IPS-18c (cell line): Measurements from ENCODE around the gene SIGLEC8.
"Not testable (repeated sequence)": the region's sequence is repeated elsewhere in the genome, so short reads cannot be mapped to it uniquely, and the experiment has no call there.

ENCODE experiments used
- H3K4me3 ChIP-seq: 2 replicates; pipeline ENCODE4 v1.7.0; 2013; ENCODE audit warnings: low read depth, mild to moderate bottlenecking, low read length, moderate library complexity; ENCODE audit not compliant: insufficient read depth
- H3K9me3 ChIP-seq: one replicate; pipeline ENCODE4 v1.6.1; 2013; ENCODE audit warnings: mild to moderate bottlenecking, low read length, moderate library complexity; ENCODE audit not compliant: control insufficient read depth, insufficient read depth

SIGLEC8 gene

DNA sequence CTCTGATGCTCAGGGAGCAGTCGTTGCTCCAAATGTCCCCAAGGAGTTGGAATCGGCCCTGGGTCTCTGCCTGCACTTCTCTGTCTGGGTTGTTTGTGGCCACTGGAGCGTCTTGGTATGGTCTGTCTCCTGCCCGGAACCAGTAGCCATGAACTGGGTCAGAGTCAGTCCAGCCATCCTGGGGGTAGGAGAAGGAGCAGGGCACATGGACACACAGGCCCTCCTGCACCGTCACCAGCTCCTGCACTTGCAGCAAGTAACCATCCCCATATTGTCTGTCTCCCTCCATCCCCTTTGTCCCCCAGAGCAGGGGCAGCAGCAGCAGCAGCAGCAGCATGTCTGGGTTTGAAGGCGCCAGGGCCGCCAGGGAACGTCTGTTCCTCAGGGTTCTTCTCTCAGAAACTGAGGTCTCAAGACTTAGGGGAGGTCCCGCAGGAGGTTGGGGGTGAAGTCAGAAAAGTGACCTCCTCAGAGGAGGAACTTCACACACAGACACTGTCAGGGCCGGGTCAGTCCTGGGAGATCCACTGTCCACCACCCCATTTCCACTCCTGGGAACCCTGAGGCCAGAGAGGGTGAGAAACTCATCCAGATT lies at the start of gene SIGLEC8:
SIGLEC8 (minus strand) TSS at position 404 of the 595 bp plus-strand sequence; CDS start at position 337, 67 bp downstream.
- no peaks in the 10 kb centered on the region for H3K9me3 ChIP-seq
- no peak within 1 kb of the TSS for H3K4me3 ChIP-seq

DNA sequence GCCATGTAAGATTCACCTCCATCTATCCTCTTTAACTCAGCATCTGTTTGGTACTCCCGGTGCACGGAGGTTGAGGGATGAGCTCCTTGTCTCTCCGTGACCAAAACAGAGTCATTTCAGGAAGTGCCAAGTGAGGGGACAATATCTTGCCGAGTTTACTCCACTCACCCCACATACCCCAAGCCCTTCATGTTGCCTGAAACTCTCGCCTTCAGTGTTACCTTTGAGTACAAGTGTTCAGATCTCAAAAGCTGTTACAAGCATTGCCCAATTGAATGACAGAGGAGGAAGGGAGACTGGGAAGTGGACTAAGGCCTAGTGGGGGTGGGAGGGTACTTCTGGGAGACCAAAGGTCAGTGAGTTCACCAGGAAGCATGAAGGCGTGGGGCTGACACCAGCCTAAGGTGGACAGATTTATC lies 49.4 kb upstream of the SIGLEC8 start:
- H3K4me3 ChIP-seq: no peak overlapping the region
- peaks cover 2% of the 10 kb centered on the region for H3K9me3 ChIP-seq

DNA sequence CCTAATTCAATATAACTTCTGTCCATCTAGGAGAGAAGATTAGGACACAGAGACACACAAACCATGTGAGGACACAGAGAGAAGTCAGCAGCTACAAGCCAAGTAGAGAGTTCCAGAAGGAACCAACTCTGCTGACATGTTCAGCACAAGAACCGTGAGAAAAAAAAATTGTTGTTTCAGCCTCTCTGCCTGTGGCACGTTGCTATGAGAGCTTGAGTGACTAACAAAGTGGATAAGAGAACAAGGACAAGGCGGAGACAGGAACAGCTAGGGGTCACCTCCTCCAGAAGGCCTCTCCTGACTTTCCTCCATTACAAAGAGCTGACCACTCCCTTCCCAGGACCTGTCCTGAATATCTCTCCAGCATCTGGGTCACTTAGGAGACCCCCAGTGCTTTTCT lies 48.9 kb upstream of the SIGLEC8 start:
- Histone ChIP-seq H3K9me3 (peaks cover 2% of the 10 kb centered on the region), H3K4me3 (no peak overlapping the region)

DNA sequence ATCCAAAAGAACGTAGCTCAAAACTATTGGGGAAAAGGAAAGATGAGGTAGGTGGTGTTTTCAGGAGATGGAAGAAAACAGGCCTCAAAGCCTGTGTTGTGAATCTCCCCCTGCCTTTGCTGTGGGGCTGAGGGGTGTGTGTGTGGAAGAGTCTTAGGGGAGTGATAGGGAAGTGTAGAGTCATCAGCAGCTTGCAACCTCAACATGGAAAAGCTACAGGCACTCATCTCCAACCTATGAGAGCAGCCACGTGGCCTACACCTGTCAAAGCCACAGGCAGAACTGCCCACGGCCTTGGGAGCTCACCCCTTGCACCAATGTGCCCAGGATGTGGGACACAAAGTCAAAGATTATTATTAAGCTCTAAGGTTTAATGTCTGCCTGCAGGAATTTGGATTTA lies 47.6 kb upstream of the SIGLEC8 start:
- Histone ChIP-seq H3K9me3 (peaks cover 2% of the 10 kb centered on the region), H3K4me3 (no peak overlapping the region)

DNA sequence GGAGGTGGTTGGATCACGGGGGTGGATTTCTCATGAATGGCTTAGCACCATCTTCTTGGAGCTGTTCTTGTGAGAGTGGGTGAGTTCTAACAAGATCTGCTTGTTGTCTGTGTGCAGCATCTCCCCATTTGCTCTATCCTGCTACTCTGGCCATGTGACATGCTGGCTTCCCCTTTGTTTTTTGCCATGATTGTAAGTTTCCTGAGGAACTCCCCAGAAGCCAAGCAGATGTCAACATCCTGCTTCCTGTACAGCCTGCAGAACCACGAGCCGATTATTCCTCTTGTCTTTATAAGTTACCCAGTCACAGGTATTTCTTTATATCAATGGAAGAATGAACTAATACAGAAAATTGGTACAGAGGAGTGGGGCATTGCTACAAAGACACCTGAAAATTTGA lies 45.6 kb upstream of the SIGLEC8 start:
- Histone ChIP-seq H3K4me3 (no peak overlapping the region), H3K9me3 (peaks cover 2% of the 10 kb centered on the region)

DNA sequence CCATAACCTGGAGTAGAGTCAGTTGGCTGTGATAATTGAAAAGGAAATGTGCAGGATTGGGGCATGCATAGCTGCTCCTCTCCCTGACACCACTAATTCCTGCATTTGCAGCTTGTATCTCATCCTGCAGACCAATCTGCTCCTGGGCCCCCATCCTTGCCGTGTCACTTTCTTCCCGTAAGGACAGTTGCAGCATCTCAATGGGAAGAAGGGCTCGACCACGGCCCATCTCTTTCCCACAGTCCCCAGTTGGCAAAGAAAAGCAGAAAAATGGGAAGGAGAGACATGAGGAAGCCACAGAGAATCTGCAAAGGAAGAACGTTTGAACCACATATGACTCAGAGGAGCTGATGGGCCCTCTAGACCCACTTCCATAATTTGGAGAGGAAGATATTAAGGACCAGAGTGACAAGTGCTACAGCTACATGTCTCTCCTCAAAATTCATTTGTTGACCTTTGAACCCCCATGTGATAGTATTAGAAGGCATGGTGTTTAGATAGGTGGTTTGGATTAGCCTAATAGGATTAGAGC lies 45.1 kb upstream of the SIGLEC8 start:
- H3K9me3 ChIP-seq: no peaks in the 10 kb centered on the region
- no peak overlapping the region for H3K4me3 ChIP-seq

DNA sequence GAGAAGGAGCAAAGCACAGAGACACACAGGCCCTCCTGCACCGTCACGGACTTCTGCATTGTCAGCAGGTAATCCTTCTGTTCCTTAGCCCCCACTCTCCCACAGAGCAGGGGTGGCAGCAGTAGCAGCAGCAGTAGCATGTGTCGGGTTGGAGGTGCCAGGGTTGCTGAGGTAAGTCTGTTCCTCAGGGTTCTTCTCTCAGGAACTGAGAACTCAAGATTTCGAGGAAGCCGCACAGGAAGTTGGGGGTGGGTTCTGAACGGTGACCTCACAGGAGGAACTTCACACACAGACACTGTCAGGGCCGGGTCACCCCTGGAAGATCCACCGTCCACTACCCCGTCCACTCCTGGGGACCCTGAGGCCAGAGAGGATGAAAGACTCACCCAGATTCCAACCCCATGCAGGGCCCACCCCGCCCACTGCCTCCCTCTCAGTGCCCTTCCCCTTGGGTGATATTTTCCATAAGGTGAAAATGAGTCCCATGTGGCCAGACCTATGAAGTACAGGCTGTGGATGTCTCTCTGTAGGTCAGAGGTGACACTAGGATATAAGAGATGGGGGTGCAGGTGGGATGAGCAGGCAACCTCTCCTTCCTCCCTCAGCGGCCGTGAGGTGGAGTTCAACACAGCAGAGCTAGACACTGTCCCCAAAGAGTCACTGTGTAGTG lies 43.5 kb upstream of the SIGLEC8 start, which contains the start of gene SIGLEC12:
SIGLEC12 (minus strand) TSS at position 207 of the 670 bp plus-strand sequence; CDS start at position 140, 67 bp downstream.
- no peaks in the 10 kb centered on the region for H3K9me3 ChIP-seq
- H3K4me3 ChIP-seq: no peak within 1 kb of the TSS

DNA sequence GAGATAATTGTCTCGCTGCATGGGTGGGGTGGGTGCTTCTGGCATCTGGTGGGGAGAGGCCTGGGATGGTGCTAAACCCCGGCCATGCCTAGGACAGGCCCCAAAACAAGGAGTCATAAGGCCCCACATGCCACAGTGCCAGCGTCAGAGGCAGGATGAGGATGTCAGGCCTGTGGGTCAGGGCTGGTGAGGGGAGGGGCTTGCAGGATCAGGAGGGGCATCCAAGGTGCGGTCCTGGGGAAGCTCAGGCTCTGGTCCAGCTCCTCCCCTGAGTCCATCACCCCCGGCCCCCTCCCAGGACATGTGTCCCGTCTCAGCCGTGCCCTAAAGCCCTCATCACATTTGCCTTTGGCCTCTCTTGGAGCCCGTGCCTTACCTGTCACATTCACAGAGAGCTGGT lies 42.7 kb upstream of the SIGLEC8 start:
- H3K4me3 ChIP-seq, H3K9me3 ChIP-seq: not testable (repeated sequence)

DNA sequence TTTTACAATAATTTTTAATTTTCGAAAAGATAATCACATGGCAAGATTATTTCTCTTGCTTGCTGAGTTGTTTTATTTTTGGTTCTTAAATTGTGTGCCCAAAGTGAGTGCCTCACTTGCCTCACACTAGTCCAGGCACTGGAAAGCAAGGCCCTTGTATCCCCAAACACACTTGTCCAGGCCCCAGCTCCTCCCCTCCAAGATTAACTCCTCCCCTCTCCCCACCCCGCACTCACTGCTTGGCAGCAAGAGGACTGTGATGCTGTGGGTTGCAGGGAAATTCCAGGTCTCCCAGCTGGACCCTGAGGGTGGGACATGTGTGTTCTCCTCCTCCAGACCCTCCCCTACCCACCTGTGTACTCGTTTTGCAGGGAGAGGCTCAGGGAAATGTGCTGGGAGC lies 39.4 kb upstream of the SIGLEC8 start:
- Histone ChIP-seq H3K9me3 (no peaks in the 10 kb centered on the region), H3K4me3 (no peak overlapping the region)

DNA sequence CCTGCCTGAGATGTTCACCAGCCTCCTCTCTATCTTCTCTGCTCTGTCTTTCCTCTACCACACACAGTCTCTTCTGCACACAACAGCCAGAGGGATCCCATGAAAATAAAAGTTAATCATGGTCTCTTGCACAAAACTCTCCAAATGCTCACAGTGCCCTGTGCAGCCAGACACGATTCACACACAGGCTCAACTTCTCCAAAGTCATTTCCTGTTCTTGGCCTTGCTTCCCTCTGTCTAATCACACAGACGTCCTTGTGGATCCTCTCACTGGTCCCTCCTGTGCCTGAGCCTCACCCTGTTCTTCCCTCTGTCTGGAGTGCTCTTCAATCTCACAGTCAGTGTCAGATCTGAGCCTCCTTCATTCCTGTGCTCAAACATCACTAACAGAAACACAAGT lies 35.5 kb upstream of the SIGLEC8 start:
- H3K9me3 ChIP-seq: no peaks in the 10 kb centered on the region
- H3K4me3 ChIP-seq: no peak overlapping the region

DNA sequence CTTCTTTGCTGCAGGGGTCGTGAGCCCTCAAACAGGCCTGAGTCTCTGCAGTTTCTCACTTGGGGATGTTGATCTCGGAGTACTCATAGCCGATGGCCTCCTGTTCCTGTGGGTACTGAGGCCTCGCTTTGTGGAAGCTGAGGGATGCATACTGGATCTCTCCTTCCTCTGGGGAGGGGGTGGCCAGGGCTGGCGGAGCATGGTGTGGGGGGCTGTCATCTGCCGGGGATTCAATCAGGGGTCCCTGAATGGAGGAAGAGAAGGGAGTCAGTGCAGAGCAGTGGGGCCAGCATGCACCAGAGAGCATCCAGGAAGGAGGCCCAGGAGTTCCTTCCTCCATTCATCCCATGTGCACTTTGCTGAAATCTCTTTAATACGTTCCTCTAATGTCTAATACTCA lies 33.3 kb upstream of the SIGLEC8 start:
- H3K4me3 ChIP-seq: no peak overlapping the region
- no peaks in the 10 kb centered on the region for H3K9me3 ChIP-seq

DNA sequence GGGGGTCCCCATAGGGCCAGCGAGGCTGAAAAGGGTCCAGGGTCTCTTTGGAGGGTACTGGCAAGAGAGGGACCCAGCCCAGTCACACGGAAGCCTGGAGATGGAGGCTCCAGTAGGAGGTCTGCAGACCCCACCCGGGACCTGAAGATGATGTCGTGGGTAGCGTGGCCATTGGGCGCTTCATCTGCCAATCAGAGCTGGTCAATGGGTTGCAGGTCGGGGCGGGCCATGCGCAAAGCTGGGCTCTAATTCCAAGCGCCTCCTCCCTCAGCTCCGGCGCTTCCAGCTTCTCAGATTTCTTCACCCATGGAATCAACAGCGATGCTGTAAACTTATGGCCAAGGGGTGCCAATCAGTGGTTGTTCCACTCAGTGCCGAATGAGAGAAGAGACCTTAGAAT lies 32.4 kb upstream of the SIGLEC8 start:
- H3K4me3 ChIP-seq: no peak overlapping the region
- no peaks in the 10 kb centered on the region for H3K9me3 ChIP-seq

DNA sequence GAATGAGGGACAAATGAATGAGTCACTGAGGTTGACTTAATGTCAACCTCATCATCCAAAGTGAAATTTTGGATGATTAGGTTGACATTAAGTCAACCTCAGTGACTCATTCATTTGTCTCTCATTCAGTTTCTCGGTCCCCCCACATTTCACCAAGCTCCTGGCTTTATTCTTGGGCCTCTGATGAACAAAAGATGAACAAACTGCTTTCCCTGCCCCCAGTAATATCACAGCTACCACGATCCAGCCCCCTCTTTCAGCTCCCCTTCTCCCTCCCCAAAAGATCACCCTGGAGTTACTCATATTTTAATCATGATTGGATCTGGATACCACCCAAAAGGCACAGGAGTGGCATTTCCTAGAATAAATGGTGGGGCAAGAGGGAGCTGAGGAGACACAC lies 30.9 kb upstream of the SIGLEC8 start:
- Histone ChIP-seq H3K4me3 (no peak overlapping the region), H3K9me3 (no peaks in the 10 kb centered on the region)

DNA sequence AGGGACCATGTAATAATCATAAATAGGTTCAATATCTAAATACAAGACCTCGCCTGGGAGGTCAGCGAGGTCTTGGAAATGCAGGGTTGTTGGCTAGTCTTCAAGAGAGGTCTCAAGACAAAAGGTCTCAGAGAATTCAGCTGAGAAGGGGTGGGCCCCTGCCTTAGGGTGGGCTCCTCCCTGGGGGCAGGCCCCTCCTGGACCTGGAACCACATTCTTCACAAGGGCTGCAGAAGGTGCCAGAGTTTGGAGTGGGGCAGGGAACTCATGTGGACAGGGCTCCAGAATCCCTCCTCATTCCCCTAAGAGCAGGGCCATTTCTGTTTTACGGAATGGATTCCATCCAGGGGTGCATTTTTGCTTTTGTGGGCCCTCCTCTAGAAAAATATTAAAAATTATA lies 30.2 kb upstream of the SIGLEC8 start:
- Histone ChIP-seq H3K4me3 (no peak overlapping the region), H3K9me3 (no peaks in the 10 kb centered on the region)

DNA sequence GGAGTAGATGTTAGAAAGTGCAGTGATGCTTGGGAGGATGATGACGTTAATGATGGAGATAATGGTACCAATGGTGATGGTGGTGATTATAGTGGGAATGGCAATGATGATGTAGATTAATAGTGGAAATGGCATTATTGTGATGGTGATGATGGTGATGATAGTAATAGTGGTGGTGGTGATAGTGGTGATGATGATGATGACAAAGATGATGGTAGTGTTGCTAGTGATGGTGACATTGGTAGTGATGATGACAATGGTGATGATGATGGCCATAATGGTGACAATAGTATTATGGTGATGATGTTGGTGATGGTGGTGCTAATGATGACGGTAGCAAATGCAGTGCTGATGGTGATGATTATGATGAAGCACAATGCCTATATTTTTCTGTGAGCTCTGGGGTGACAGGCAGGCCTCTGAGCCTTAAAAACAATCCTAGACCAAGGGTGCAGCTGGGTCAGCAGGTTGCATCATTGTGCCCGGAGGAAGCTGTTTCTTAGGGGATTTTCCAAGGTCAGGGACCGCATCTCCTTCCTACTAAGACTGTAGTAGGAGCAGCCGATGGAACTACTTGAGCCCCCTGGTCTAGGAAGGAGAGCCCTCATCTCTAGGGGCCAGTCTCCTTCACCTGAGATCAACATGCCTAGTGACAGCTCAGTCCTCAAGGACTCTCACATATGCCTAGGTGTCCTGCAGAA lies 27.9 kb upstream of the SIGLEC8 start:
- Histone ChIP-seq H3K9me3 (no peaks in the 10 kb centered on the region), H3K4me3 (no peak overlapping the region)

DNA sequence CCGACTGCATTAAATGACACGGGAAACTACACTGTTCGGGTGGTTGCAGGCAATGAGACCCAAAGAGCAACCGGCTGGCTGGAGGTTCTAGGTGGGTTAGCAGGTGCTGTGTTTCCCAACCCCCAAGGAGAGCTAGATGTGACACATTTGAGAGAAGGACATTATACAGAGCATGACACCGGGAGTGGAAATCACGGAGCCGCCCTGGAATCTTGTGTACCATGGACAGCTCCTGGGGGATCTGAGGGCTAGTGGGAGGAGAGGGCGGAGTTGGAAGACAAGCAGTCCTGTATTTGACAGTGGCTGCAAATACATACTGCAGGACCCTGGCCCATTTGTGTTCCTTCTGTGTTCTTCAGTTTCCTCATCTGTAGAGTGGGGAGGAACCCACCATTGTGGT lies 22.3 kb upstream of the SIGLEC8 start:
- Histone ChIP-seq H3K9me3 (no peaks in the 10 kb centered on the region), H3K4me3 (no peak overlapping the region)

DNA sequence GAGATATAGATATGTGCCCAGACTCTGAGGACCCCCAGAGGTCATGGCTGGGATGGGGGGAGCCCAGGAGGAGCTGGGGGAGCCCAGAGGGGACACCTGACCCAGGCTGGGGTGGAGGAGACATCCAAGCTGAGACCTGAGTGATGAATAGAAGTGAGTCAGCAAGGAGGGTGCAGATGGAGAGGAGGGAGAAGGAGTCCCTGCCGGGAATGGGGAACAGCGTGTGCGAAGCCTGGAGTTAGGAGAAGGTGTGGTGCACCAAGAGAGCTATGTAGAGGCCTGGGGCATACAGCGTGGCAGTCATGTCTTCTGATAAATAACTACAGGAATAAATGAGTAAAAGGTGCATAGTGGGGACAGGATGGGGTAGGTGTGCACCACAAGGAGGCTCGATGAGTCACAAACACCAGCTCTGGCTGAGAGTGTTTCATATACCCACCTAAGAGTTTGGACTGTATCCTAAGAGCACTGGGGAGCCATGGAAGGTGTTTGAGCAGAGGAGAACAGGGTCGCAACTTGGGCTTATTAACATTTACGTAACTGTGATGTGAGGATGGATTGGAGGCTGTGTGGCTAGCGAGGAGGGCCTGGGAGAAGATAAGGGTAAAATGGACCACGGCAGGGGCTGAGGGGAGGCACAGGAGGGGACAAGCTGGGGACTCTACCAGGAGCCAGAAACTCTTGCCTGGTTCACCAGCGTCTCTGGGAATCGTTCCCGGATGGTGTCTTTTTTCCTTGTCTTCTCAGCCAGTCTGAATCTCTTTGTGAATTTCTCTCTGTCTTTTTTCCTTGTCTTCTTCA lies 21.5 kb upstream of the SIGLEC8 start:
- H3K4me3 ChIP-seq: no peak overlapping the region
- H3K9me3 ChIP-seq: no peaks in the 10 kb centered on the region
